SK-N-SH (cell line): ENCODE data around the gene GUK1. TPM values are rescaled to one million over a fixed set of nuclear protein-coding genes. Genes with fewer than 3 reads are reported as not detected.

Experiments used
- CTCF ChIA-PET: fragments of 300-600, 350-600 bp; formaldehyde crosslinking; extraction: SDS; loops from one replicate; lab custom pipeline; 2021; lab: Yijun Ruan, JAX
- POLR2A ChIA-PET: fragments of 350-600 bp; sonication (Branson Sonifier 250); formaldehyde crosslinking; extraction: SDS; loops from one replicate; lab custom pipeline; 2020; ENCODE audit warnings: antibody characterized with exemption, inconsistent platforms; lab: Yijun Ruan, JAX
- DNase-seq: peaks from one replicate; pipeline ENCODE4 v3.0.0; 2012
- H2AFZ ChIP-seq: fragments of 200-600 bp; sonication (generic); 2 replicates; pipeline ENCODE4 v1.8.1; 2016; ENCODE audit warnings: antibody characterized with exemption, mild to moderate bottlenecking, low read depth
- H3F3A ChIP-seq: fragments of 200-600 bp; sonication (generic); replicated peaks from 2 replicates; pipeline ENCODE3; 2016; ENCODE audit warnings: antibody characterized with exemption, mild to moderate bottlenecking; ENCODE audit not compliant: insufficient read depth
- H3K27ac ChIP-seq, 2 experiments: fragments of 200-500 bp in 1 of 2; fragments of 200-600 bp in 1 of 2; sonication (Bioruptor generic) in 1 of 2; sonication (generic), shearing (Covaris generic) in 1 of 2; 2 replicates each; pipeline versions ENCODE4 v1.5.1 to v1.6.1; 2014 to 2016; ENCODE audit warnings: low read depth in 2 of 2, inconsistent platforms in 1 of 2, low read length in 1 of 2, mild to moderate bottlenecking in 1 of 2, mixed read lengths in 1 of 2
- H3K27me3 ChIP-seq: fragments of 200-600 bp; sonication (generic), shearing (Covaris generic); 2 replicates; pipeline ENCODE4 v1.6.1; 2016; ENCODE audit warnings: mixed run types; ENCODE audit not compliant: insufficient read depth
- H3K36me3 ChIP-seq, 2 experiments: fragments of 200-500 bp in 1 of 2; fragments of 200-600 bp in 1 of 2; sonication (Bioruptor generic) in 1 of 2; sonication (generic) in 1 of 2; replicated peaks in 1 of 2; 2 replicates each; pipeline versions ENCODE3 to v1.5.1; 2014 to 2016; ENCODE audit warnings: low read length in 1 of 2, mild to moderate bottlenecking in 1 of 2; ENCODE audit not compliant: insufficient read depth in 2 of 2, control insufficient read depth in 1 of 2
- H3K4me1 ChIP-seq, 2 experiments: fragments of 200-500 bp in 1 of 2; fragments of 200-600 bp in 1 of 2; sonication (Bioruptor generic) in 1 of 2; sonication (generic), shearing (Covaris generic) in 1 of 2; 2 replicates each; pipeline versions ENCODE4 v1.5.1 to v1.6.1; 2014 to 2016; ENCODE audit warnings: low read depth in 1 of 2, low read length in 1 of 2, mixed run types in 1 of 2; ENCODE audit not compliant: insufficient read depth in 2 of 2, control insufficient read depth in 1 of 2
- H3K4me2 ChIP-seq: fragments of 200-600 bp; sonication (generic), shearing (Covaris generic); 2 replicates; pipeline ENCODE4 v1.6.1; 2017; ENCODE audit warnings: mixed run types
- H3K4me3 ChIP-seq, 2 experiments: fragments of 200-500 bp in 1 of 2; fragments of 200-600 bp in 1 of 2; sonication (Bioruptor generic) in 1 of 2; sonication (generic), shearing (Covaris generic) in 1 of 2; 2 replicates each; pipeline versions ENCODE4 v1.5.1 to v1.8.1; 2014 to 2016; ENCODE audit warnings: low read depth in 2 of 2, inconsistent platforms in 1 of 2, low read length in 1 of 2, mild to moderate bottlenecking in 1 of 2, mixed read lengths in 1 of 2, moderate library complexity in 1 of 2
- H3K79me2 ChIP-seq: fragments of 200-600 bp; sonication (generic); 2 replicates; pipeline ENCODE4 v1.8.1; 2017; ENCODE audit warnings: mild to moderate bottlenecking; ENCODE audit not compliant: insufficient read depth
- H3K9ac ChIP-seq: fragments of 200-600 bp; sonication (generic); 2 replicates; pipeline ENCODE4 v1.6.1; 2017; ENCODE audit warnings: mixed run types
- H3K9me2 ChIP-seq: fragments of 200-600 bp; sonication (generic); 2 replicates; pipeline ENCODE4 v1.6.1; 2017; ENCODE audit warnings: mixed run types
- H3K9me3 ChIP-seq: fragments of 200-600 bp; sonication (generic); 2 replicates; pipeline ENCODE4 v1.6.1; 2017; ENCODE audit warnings: mixed run types, mild to moderate bottlenecking, moderate library complexity
- H4K20me1 ChIP-seq: fragments of 200-600 bp; sonication (generic); 2 replicates; pipeline ENCODE4 v1.6.1; 2017; ENCODE audit warnings: mild to moderate bottlenecking, mixed run types; ENCODE audit not compliant: insufficient read depth
- GATA2 ChIP-seq: sonication (generic); formaldehyde crosslinking; IDR thresholded peaks from 2 replicates; pipeline ENCODE4 v1.5.0; 2020; ENCODE audit warnings: mild to moderate bottlenecking, missing genetic modification reagents
- MEF2A ChIP-seq: IDR thresholded peaks from 2 replicates; pipeline ENCODE4 v1.4.0; 2012; ENCODE audit warnings: low read depth, borderline replicate concordance
- MXI1 ChIP-seq: IDR thresholded peaks from 2 replicates; pipeline ENCODE4 v1.6.1; 2012; ENCODE audit warnings: mild to moderate bottlenecking, low read depth, low read length, improper control_type of control experiment
- RFX5 ChIP-seq: IDR thresholded peaks from 2 replicates; pipeline ENCODE4 v1.6.1; 2012; ENCODE audit warnings: mild to moderate bottlenecking, improper control_type of control experiment, low read length
- TAF1 ChIP-seq: IDR thresholded peaks from 2 replicates; pipeline ENCODE4 v1.6.1; 2012; ENCODE audit warnings: low read depth, mild to moderate bottlenecking, low read length, moderate library complexity, borderline replicate concordance
- YY1 ChIP-seq: IDR thresholded peaks from 2 replicates; pipeline ENCODE4 v1.4.0; 2012; ENCODE audit warnings: low read depth, mild to moderate bottlenecking
- WGBS: methylation state at CpG from one replicate; pipeline ENCODE4 v1.1.6; 2017; ENCODE audit warnings: low lambda C conversion rate; 5-methylcytosine and 5-hydroxymethylcytosine counted together
- polyA plus RNA-seq, 3 experiments: library from polyadenylated mRNA; depleted of rRNA; stranded (reverse); fragments of >200 nt; gene quantifications; 2 replicates each; pipeline ENCODE4 v1.2.3, GENCODE V29; 2012
- TF ChIP-seq, protein P1 (sequence below): fragments of 150-350 bp; IDR thresholded peaks from 2 replicates; pipeline ENCODE4 v1.6.1; 2016; ENCODE audit warnings: mild to moderate bottlenecking, low read depth, low read length
- TF ChIP-seq, protein P2 (sequence below): IDR thresholded peaks from 2 replicates; pipeline ENCODE4; 2012

GUK1 gene
- polyA plus RNA-seq, 1 of the 3 experiments (the other 2 are of a cell fraction): 742 TPM

DNA sequence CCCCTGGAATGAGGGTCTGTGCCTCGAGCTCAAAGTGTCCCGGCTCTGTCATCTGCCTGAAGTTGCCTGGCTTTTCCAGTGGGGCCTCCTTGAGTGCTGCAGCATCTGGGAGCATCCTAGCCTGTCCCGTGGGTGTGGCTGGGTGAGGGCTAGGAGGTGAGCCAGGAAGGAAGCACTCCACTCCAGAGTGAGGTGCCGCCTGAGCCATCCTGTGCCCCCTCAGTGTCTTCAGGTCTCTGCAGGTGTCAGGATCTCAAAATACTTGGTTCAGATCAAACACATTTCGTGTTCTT lies 37.0 kb downstream of the GUK1 start (continued):
- no peak for TF ChIP-seq TAF1

DNA sequence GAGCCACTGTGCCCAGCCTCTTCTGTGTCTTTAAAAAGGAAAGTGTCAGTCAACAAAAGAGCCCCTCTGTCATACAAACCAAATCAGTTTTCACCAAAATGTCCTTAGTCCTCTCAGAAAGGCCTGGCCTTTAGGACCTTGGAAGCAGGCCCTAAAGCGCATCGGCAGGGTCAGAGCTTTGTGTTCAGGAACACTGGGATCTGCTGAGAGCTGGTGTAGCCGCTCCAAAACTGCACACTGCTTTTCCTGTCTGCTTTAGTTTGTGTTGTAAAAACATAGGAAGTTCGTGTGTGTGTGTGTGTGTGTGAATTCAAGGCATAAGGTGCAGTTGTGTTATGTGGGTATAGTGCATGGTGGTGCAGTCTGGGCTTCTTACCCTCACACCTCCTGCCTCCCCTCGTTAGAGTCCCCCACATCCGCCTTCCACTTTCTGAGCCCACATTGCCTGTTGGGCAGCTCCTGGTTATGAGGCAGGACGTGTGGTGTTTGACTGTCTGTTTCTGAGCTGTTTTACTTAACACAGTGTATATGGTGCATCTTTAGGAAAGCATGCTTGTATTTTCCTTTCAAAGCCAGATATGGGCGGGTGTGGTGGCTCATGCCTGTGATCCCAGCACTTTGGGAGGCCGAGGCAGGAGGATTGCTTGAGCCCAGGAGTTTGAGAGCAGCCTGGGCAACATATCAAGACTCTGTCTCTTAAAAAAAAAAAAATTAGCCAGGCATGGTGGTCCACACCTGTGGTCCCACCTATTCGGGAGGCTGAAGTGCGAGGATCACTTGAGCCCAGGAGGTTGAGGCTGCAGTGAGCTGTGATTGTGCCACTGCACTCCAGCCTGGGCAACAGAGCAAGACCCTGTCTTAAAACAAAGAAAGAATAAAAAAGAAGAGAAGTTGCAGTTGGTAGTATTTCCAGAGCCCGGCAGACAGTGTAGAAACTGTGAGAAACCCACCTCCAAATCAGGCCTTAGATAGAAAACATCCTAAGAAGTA lies 37.9 kb downstream of the GUK1 start:
- no peaks in the 10 kb centered on the region for H3K27me3 ChIP-seq
- H3F3A ChIP-seq: peaks cover 11% of the 10 kb centered on the region
- H3K9ac ChIP-seq: no peak overlapping the region
- H3K9me3 ChIP-seq: no peaks in the 10 kb centered on the region
- H3K4me2 ChIP-seq: no peak overlapping the region
- 92% methylated on average over 9 of the region's 12 CpGs for WGBS
- no peaks in the 10 kb centered on the region for H4K20me1 ChIP-seq
- peaks cover 0 to 6% of the 10 kb centered on the region in 2 experiments; a peak in 1 of 4 replicates for H3K4me1 ChIP-seq
- no peak for DNase-seq
- no peak overlapping the region for H2AFZ ChIP-seq
- H3K4me3 ChIP-seq: no peak overlapping the region
- POLR2A ChIA-PET: interaction anchor here (0.6 to 0.9 kb wide), 3 partner anchors 12 to 19 kb away, joined by 3 to 8 read pairs (median 4); partner anchors contain the start of gene IBA57
- CTCF ChIA-PET: interaction anchor here (1.0 to 9.1 kb wide), 2 partner anchors 12 to 47 kb away, joined by 3 to 54 read pairs; partner anchors contain the start of gene IBA57
- H3K79me2 ChIP-seq: no peaks in the 10 kb centered on the region; the same call in 1 of the 2 replicates
- peak overlapping the region in 1 of 2 experiments; percentile 2; a peak in 1 of 4 replicates for H3K27ac ChIP-seq
- H3K36me3 ChIP-seq: peaks cover 0 to 2% of the 10 kb centered on the region in 2 experiments
- TF ChIP-seq, protein P1, sequence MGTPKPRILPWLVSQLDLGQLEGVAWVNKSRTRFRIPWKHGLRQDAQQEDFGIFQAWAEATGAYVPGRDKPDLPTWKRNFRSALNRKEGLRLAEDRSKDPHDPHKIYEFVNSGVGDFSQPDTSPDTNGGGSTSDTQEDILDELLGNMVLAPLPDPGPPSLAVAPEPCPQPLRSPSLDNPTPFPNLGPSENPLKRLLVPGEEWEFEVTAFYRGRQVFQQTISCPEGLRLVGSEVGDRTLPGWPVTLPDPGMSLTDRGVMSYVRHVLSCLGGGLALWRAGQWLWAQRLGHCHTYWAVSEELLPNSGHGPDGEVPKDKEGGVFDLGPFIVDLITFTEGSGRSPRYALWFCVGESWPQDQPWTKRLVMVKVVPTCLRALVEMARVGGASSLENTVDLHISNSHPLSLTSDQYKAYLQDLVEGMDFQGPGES: no peak
- TF ChIP-seq MEF2A (no peak), GATA2 (no peak)
- TF ChIP-seq, protein P2, sequence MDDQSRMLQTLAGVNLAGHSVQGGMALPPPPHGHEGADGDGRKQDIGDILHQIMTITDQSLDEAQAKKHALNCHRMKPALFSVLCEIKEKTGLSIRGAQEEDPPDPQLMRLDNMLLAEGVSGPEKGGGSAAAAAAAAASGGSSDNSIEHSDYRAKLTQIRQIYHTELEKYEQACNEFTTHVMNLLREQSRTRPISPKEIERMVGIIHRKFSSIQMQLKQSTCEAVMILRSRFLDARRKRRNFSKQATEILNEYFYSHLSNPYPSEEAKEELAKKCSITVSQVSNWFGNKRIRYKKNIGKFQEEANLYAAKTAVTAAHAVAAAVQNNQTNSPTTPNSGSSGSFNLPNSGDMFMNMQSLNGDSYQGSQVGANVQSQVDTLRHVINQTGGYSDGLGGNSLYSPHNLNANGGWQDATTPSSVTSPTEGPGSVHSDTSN: no peak
- no peaks in the 10 kb centered on the region for H3K9me2 ChIP-seq

DNA sequence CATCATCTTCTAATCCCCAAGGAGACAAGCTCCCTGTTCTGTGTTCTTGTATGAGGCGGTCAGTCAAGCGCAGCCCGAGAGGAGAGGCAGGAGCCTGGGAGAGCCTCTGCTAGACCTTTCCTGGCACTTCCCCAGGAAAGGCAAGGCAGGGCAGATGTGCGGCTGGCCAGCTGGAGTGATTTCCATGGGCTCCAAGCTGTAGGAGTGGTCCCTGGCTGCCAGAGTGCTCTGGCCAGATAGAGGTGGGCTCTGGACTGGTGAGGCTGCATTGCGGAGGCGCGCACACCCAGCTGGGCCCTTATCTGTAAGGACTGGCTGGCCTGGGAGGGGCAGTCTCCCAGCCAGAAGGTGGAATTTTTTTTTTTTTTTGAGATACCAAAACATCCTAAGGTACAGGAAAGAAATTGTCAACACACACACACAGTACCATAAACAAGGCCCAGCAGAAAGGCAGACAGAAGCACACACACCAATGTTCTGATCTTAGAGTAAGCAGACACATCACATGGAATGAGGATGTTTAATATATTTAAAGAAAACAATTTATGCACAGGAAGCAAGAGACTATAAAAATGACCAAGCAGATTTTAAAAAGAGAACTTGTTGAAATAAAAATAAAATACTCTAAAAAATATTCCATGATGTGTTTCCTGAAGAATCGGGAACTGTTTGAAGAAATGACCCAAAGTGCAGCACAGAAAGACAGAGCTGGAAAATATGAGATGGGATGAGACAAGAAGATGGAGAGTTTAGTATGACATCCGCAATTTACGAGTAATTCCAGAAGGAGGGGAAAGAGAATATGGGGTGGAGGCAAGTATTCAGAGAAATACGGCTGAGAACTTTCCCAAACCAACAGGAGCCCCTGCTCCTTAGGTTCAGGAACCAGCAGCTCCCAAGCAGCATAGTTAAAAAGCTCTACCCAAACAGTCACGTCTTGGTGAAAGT lies 38.9 kb downstream of the GUK1 start:
- Histone ChIP-seq H3K4me2 (no peak overlapping the region), H3F3A (peaks cover 11% of the 10 kb centered on the region), H3K79me2 (no peaks in the 10 kb centered on the region; the same call in 1 of the 2 replicates), H3K4me3 (no peak overlapping the region), H3K9me2 (no peaks in the 10 kb centered on the region), H3K27ac (peak overlapping the region in 1 of 2 experiments; percentile 2; a peak in 1 of 4 replicates), H3K4me1 (peaks cover 0 to 7% of the 10 kb centered on the region in 2 experiments; a peak in 1 of 4 replicates), H4K20me1 (no peaks in the 10 kb centered on the region), H3K36me3 (peaks cover 0 to 2% of the 10 kb centered on the region in 2 experiments)
- POLR2A ChIA-PET: interaction anchor here (0.6 to 0.9 kb wide), 3 partner anchors 13 to 18 kb away, joined by 3 to 8 read pairs (median 4); partner anchors contain the start of gene IBA57
- 90% methylated on average over 11 of the region's 12 CpGs for WGBS
- TF ChIP-seq GATA2 (peak; percentile 63), MXI1 (peak; percentile 20; the same call in 1 of the 2 replicates), YY1 (no peak), RFX5 (no peak)
- TF ChIP-seq, all 33 proteins: peak for 2
- DNase-seq: peak; percentile 78
- Histone ChIP-seq H3K9me3 (no peaks in the 10 kb centered on the region), H3K27me3 (no peaks in the 10 kb centered on the region), H3K9ac (no peak overlapping the region), H2AFZ (no peak overlapping the region)
- CTCF ChIA-PET: interaction anchor here (1.0 to 9.1 kb wide), 4 partner anchors 8 to 69 kb away, joined by 3 to 54 read pairs (median 4); partner anchors contain the start of gene IBA57
